AG04449 (cell line): Measurements from ENCODE around the gene ROS1.

ENCODE experiments used
- CTCF ChIA-PET: fragments of 350-600 bp; formaldehyde crosslinking; extraction: SDS; loops from one replicate; lab custom pipeline; 2021; ENCODE audit warnings: antibody characterized with exemption; lab: Yijun Ruan, JAX
- POLR2A ChIA-PET: fragments of 400-600, 350-600 bp; formaldehyde crosslinking; extraction: SDS; loops from one replicate; lab custom pipeline; 2020; ENCODE audit warnings: antibody characterized with exemption, inconsistent platforms; lab: Yijun Ruan, JAX
- DNase-seq: peaks from one replicate; pipeline ENCODE4 v3.0.0-alpha.2; 2010; ENCODE audit warnings: low read depth, low spot score
- H3K4me3 ChIP-seq: 2 replicates; pipeline ENCODE4 v1.5.1; 2011; ENCODE audit warnings: low read depth, mild to moderate bottlenecking, control low read depth, low read length
- CTCF ChIP-seq: IDR thresholded peaks from one replicate; pipeline ENCODE4 v1.5.1; 2011; ENCODE audit warnings: mild to moderate bottlenecking, moderate library complexity, low read length, control low read depth, inconsistent platforms; ENCODE audit not compliant: insufficient read depth; ENCODE audit errors: missing control alignments

ROS1 gene

GRCh38 chr6:117276778-117277316 lies 148.9 kb downstream of the ROS1 start:
- no peak for TF ChIP-seq CTCF
- H3K4me3 ChIP-seq: no peak overlapping the region
- CTCF ChIA-PET: no interaction called here
- POLR2A ChIA-PET: no interaction called here
- no peak for DNase-seq

GRCh38 chr6:117275711-117276110 lies 150.0 kb downstream of the ROS1 start:
- ChIA-PET POLR2A (no interaction called here), CTCF (no interaction called here)
- no peak for TF ChIP-seq CTCF
- no peak overlapping the region for H3K4me3 ChIP-seq
- DNase-seq: no peak

GRCh38 chr6:117275205-117275604 lies 150.5 kb downstream of the ROS1 start:
- DNase-seq: no peak
- ChIA-PET POLR2A (no interaction called here), CTCF (no interaction called here)
- no peak overlapping the region for H3K4me3 ChIP-seq
- TF ChIP-seq CTCF: no peak

GRCh38 chr6:117272891-117273290 lies 152.9 kb downstream of the ROS1 start:
- DNase-seq: no peak
- no peak overlapping the region for H3K4me3 ChIP-seq
- POLR2A ChIA-PET: no interaction called here
- TF ChIP-seq CTCF: no peak
- CTCF ChIA-PET: no interaction called here

GRCh38 chr6:117272032-117272866 lies 153.5 kb downstream of the ROS1 start:
- POLR2A ChIA-PET: no interaction called here
- CTCF ChIA-PET: no interaction called here
- no peak for DNase-seq

More at GRCh38 chr6:117272032-117272866, 153.5 kb downstream of the ROS1 start:
- no peak overlapping the region for H3K4me3 ChIP-seq
- TF ChIP-seq CTCF: no peak
